Stomach (tissue), 9 donors: Measurements from ENCODE around the gene MPHOSPH8. TPM values are rescaled to one million over a fixed set of nuclear protein-coding genes. Genes with fewer than 3 reads are reported as not detected.
A peak's percentile ranks its signal among the peaks of the same experiment; 100 is the strongest.
"Not testable (repeated sequence)": the region's sequence is repeated elsewhere in the genome, so short reads cannot be mapped to it uniquely, and the experiment has no call there.

ENCODE experiments used
- DNase-seq, 2 donors: peaks; one replicate each; pipeline versions ENCODE4 v3.0.0 to v3.0.0-alpha.2; 2013 to 2019
- H3K27ac ChIP-seq, 5 donors: fragments of 200-600 bp in 4 of 5; sonication (generic) in 4 of 5; one replicate each; pipeline ENCODE4 v1.5.1; 2013 to 2019; ENCODE audit warnings: mild to moderate bottlenecking in 1 of 5, moderate library complexity in 1 of 5
- H3K27me3 ChIP-seq, 3 donors: fragments of 200-600 bp; sonication (generic); one replicate each; pipeline ENCODE4 v1.5.1; 2017 to 2019; ENCODE audit warnings: mixed run types in 1 of 3
- H3K36me3 ChIP-seq, 4 donors: fragments of 200-600 bp; sonication (generic); 1 replicate in 3 of 4; 2 replicates in 1 of 4; pipeline ENCODE4 v1.5.1; 2016 to 2019
- H3K4me1 ChIP-seq, 4 donors: fragments of 200-600 bp; sonication (generic); one replicate each; pipeline ENCODE4 v1.5.1; 2016 to 2019
- H3K4me3 ChIP-seq, 4 donors: fragments of 200-600 bp; sonication (generic) in 3 of 4; one replicate each; pipeline ENCODE4 v1.5.1; 2016 to 2019; ENCODE audit warnings: mild to moderate bottlenecking in 1 of 4
- H3K9me3 ChIP-seq, 4 donors: fragments of 200-600 bp; sonication (generic); one replicate each; pipeline ENCODE4 v1.5.1; 2016 to 2019
- EP300 ChIP-seq: sonication (generic); formaldehyde crosslinking; IDR thresholded peaks from one replicate; pipeline ENCODE4 v1.6.1; 2017; ENCODE audit warnings: antibody characterized with exemption
- POLR2A ChIP-seq, 4 donors: fragments of 450-650 bp; IDR thresholded peaks; one replicate each; pipeline ENCODE4 v1.6.1; 2016; ENCODE audit warnings: antibody characterized with exemption in 4 of 4, control low read depth in 2 of 4, mild to moderate bottlenecking in 1 of 4, moderate library complexity in 1 of 4
- POLR2AphosphoS5 ChIP-seq, 3 donors: sonication (generic); formaldehyde crosslinking; IDR thresholded peaks; one replicate each; pipeline ENCODE4 v1.6.1; 2016; ENCODE audit warnings: antibody characterized with exemption in 3 of 3
- WGBS, 5 donors: extraction: QIAGEN DNeasy Blood & Tissue Kit in 3 of 5; methylation state at CpG; one replicate each; pipeline versions ENCODE4 v1.1.5 to v1.1.7; 2013 to 2018; 5-methylcytosine and 5-hydroxymethylcytosine counted together
- intact Hi-C: fragments of 100-400 bp; cut with DNase I; formaldehyde crosslinking; loops from one replicate; pipeline ENCODE4 v1.15.1; 2023; ENCODE audit warnings: low total_unique reads
- polyA plus RNA-seq, 3 donors: library from polyadenylated mRNA; stranded (reverse); fragments of 200-250 nt; gene quantifications; one replicate each; pipeline ENCODE4 v1.2.3, GENCODE V29; 2013
- total RNA-seq, 5 donors: library from RNA; depleted of rRNA; stranded (reverse); fragments of >200 nt; gene quantifications; one replicate each; pipeline versions ENCODE4 v1.1.0 to v1.2.3, GENCODE V29; 2014 to 2016
- TF ChIP-seq, protein P1 (sequence below), 7 experiments: fragments of 450-650 bp in 4 of 7; fragments of 200-600 bp in 3 of 7; sonication (generic) in 3 of 7; IDR thresholded peaks; one replicate each; pipeline ENCODE4 v1.5.1; 2016 to 2019; ENCODE audit warnings: antibody characterized with exemption in 7 of 7, control low read depth in 2 of 7, mild to moderate bottlenecking in 1 of 7
- donor health status: healthy with polysubstance abuse.
- donor health status: Bipolar disorder and iron deficiency.
- donor health status: healthy.

The MPHOSPH8 gene
- total and polyA plus RNA-seq, 8 donors: 15.1 to 69.2 (median 26.1) TPM

DNA sequence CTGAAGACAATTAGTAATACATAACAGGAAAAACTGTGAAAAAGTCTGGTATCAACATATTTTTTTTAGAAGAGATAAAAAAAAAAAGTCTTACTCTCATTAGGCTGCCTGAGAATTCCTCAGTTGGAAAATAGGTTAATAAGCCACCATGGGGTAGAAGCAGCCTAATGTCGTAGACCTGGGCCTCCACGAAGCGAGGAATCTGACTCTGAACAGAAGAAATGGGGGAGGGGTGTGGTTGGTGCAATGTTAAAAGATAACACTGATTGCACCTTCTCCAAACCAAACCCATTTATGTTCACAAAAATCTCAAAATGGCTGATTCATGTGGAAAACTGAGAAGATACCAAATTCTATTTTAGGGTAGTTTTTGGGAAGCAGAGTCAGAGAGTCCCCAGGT, 62.4 kb downstream of the MPHOSPH8 start:
- H3K4me3 ChIP-seq: no peak overlapping the region
- TF ChIP-seq POLR2AphosphoS5 (IDR thresholded peaks at IDR 0.05) (no peak), EP300 (no peak), POLR2A (IDR thresholded peaks at IDR 0.05) (no peak)
- TF ChIP-seq, protein P1, sequence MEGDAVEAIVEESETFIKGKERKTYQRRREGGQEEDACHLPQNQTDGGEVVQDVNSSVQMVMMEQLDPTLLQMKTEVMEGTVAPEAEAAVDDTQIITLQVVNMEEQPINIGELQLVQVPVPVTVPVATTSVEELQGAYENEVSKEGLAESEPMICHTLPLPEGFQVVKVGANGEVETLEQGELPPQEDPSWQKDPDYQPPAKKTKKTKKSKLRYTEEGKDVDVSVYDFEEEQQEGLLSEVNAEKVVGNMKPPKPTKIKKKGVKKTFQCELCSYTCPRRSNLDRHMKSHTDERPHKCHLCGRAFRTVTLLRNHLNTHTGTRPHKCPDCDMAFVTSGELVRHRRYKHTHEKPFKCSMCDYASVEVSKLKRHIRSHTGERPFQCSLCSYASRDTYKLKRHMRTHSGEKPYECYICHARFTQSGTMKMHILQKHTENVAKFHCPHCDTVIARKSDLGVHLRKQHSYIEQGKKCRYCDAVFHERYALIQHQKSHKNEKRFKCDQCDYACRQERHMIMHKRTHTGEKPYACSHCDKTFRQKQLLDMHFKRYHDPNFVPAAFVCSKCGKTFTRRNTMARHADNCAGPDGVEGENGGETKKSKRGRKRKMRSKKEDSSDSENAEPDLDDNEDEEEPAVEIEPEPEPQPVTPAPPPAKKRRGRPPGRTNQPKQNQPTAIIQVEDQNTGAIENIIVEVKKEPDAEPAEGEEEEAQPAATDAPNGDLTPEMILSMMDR (IDR thresholded peaks at IDR 0.05): no peak
- H3K27ac ChIP-seq: no peak overlapping the region
- 66 to 79% (median 77%) methylated on average over 3 of the region's 3 CpGs for WGBS, 5 donors
- DNase-seq: no peak
- peaks cover 0 to 13% (median 6%) of the 10 kb centered on the region in 4 donors for H3K36me3 ChIP-seq
- H3K9me3 ChIP-seq: no peaks in the 10 kb centered on the region
- H3K27me3 ChIP-seq: no peaks in the 10 kb centered on the region
- H3K4me1 ChIP-seq: no peaks in the 10 kb centered on the region
- intact Hi-C loops: no loop called here

DNA sequence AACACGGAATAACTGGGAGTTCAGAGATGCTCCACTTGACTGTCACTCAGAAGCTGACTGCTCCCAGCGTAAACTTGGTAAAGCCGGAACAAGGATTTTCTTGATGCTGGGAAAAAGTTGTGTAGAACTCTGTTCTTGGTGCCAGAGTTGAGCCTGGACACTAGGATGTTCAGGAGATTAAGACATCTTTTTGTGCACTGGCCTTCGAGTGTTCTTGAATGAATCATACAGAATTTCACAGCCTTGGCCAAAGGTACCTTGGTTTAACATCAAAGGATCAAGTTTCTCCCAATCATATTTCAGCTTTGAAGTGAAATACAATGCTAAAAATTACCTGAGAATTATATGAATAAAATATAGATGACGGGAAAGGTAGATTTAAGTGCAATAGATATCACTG, 67.5 kb downstream of the MPHOSPH8 start:
- H3K4me3 ChIP-seq, intact Hi-C loops, DNase-seq, H3K4me1 ChIP-seq, H3K27ac ChIP-seq, H3K27me3 ChIP-seq, H3K9me3 ChIP-seq, H3K36me3 ChIP-seq: not testable (repeated sequence)
- WGBS, 5 donors: 85 to 91% (median 89%) methylated on average over 3 of the region's 5 CpGs

DNA sequence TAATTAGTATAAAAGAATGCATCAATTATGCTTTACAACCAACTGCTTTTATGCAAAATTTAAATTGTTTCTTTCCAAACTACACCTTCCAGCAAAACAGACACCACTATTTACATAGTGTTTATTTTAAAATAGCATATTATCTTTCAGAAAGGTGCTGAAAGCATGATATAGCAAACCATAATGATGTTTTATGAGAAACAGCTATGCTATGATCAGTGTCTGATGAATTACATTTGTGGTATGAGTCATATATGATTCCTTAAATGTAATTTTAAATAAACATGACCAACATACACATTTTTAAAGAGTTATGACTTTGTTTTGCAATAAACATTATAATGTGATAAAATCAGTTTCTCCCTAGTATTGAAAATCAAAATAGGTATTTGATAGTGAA, 68.2 kb downstream of the MPHOSPH8 start:
- H3K9me3 ChIP-seq, intact Hi-C loops, H3K27ac ChIP-seq, H3K4me1 ChIP-seq, H3K4me3 ChIP-seq, DNase-seq, H3K36me3 ChIP-seq, H3K27me3 ChIP-seq: not testable (repeated sequence)

DNA sequence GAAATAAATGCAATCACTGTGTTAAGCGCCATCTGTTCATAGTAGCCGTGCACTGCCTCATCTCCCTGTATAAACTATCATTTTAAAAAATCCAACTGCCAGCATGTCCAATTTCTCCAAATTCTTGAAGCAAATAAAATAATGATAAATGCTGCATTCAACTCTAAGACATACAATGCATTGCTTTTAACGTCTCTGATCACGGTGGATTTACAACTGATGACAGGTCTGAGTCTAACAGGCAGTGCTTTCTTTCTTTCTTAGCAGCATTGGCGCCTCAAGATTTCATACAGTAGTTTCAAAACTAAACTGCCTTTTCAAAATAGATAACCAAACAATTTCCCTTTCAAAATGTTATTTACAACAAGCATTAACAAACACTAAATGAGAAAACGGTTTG, 70.8 kb downstream of the MPHOSPH8 start:
- H3K27ac ChIP-seq, intact Hi-C loops, H3K27me3 ChIP-seq, DNase-seq, H3K4me3 ChIP-seq, H3K4me1 ChIP-seq, H3K36me3 ChIP-seq, H3K9me3 ChIP-seq: not testable (repeated sequence)
- 80 to 87% (median 86%) methylated on average over 6 of the region's 6 CpGs for WGBS, 5 donors

GRCh38 chr13:19709039-19709438, 75.6 kb downstream of the MPHOSPH8 start:
- whole genome bisulfite sequencing, 5 donors: 83 to 100% (median 92%) methylated on average over 1 of the region's 1 CpG
- H3K9me3 ChIP-seq, H3K27ac ChIP-seq, DNase-seq, H3K4me3 ChIP-seq, H3K4me1 ChIP-seq, H3K27me3 ChIP-seq, intact Hi-C loops, H3K36me3 ChIP-seq: not testable (repeated sequence)

DNA sequence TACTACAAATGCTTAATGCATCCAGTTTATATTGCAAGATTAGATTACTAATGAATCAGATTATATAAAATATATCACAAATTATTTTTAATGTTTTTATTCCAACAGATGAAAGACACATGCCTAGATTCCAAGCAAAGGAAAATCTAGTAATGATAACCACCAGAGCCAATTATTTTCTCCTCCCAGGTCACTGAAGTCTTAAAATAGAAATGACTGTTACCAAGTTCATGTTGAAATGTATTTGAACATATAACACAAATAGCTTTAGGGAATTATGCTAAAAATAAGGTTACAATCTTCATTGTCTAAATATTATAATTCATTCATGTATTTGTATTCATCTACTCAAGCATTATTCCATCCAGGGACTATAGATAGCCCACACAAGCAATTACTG, 76.3 kb downstream of the MPHOSPH8 start:
- H3K9me3 ChIP-seq, H3K4me1 ChIP-seq, DNase-seq, H3K4me3 ChIP-seq, intact Hi-C loops, H3K27ac ChIP-seq, H3K36me3 ChIP-seq, H3K27me3 ChIP-seq: not testable (repeated sequence)

DNA sequence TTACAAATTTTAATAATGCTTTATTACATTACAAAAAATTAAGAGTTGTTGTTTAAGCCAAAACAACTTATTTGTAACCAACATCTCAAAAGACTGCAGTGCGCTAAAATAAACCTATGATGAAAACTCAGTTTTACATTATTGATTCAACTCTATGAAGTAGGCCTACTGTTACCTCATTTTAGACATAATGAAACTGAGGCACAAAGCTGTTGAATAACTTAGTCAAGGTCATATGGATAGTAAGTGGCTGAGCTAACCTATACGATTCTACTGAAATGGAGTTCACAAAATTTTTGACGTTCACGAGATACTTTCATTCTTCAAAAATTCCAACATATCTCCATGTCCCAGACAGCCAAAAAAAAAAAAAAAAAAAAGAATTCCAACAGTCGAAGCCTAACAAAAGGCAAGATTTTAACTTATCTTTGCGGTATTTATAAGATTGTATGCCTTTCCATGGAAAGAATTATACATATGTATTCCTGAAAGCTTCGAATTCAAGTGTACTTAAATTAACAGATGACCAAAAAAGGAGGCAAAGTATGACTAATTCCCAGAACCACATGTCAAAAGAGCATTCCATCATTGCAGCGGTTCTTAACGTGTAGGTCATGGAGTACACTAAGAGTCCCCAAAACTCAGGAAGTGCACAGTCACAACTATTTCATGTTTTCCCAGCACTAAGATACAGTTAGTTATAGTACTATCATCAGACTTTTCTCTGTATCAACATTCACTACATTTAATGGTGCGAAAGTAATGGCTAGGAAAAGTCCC, 79.9 kb downstream of the MPHOSPH8 start:
- no peak for TF ChIP-seq POLR2AphosphoS5 (IDR thresholded peaks at IDR 0.05)
- TF ChIP-seq, protein P1 (IDR thresholded peaks at IDR 0.05): no peak
- no peak for TF ChIP-seq EP300
- no peak for TF ChIP-seq POLR2A (IDR thresholded peaks at IDR 0.05)
- intact Hi-C loops: no loop called here
- Histone ChIP-seq H3K9me3 (no peaks in the 10 kb centered on the region), H3K4me1 (no peaks in the 10 kb centered on the region), H3K27ac (no peak overlapping the region), H3K4me3 (no peak overlapping the region), H3K36me3 (peaks cover 0 to 28% (median 21%) of the 10 kb centered on the region in 4 donors), H3K27me3 (no peaks in the 10 kb centered on the region)
- 70 to 76% (median 70%) methylated on average over 10 of the region's 10 CpGs for WGBS, 5 donors
- DNase-seq: peak in 1 of 2 donors; percentile 11
